SHP77 treated with DMSO at 0.1 percent for 48 hours (cell line): ENCODE data around the gene GLP1R.

Source experiments
- DNase-seq: peaks from one replicate; lab custom pipeline; 2025; lab: John Stamatoyannopoulos, UW

Gene GLP1R

GRCh38 chr6:39048481-39049399 lies at the start of gene GLP1R:
Gene GLP1R (plus strand): TSS chr6:39048781. CDS start chr6:39048841, 60 bp downstream.
- DNase-seq, result no peak

- DNase-seq, result no peak
Measured at GRCh38 chr6:39003072-39003471, 45.5 kb upstream of the GLP1R start.

- no peak for DNase-seq
Measured at GRCh38 chr6:39003492-39003891, 45.1 kb upstream of the GLP1R start.

- no peak for DNase-seq
Measured at GRCh38 chr6:39004801-39005200, 43.8 kb upstream of the GLP1R start.

- peak; percentile 37 for DNase-seq
Measured at GRCh38 chr6:39005774-39006173, 42.8 kb upstream of the GLP1R start.

GRCh38 chr6:39007575-39007974 lies 41.0 kb upstream of the GLP1R start:
- DNase-seq, result no peak

- DNase-seq, result no peak
Measured at GRCh38 chr6:39008737-39009136, 39.8 kb upstream of the GLP1R start.

- DNase-seq, result no peak
Measured at GRCh38 chr6:39009476-39009875, 39.1 kb upstream of the GLP1R start.

- DNase-seq, result no peak
Measured at GRCh38 chr6:39016839-39017546, 31.6 kb upstream of the GLP1R start.

GRCh38 chr6:39017547-39017880 lies 31.1 kb upstream of the GLP1R start:
- no peak for DNase-seq

GRCh38 chr6:39018103-39018502 lies 30.5 kb upstream of the GLP1R start:
- no peak for DNase-seq

GRCh38 chr6:39020136-39020535 lies 28.4 kb upstream of the GLP1R start:
- DNase-seq, result no peak

GRCh38 chr6:39021041-39021440 lies 27.5 kb upstream of the GLP1R start:
- no peak for DNase-seq

GRCh38 chr6:39021779-39022178 lies 26.8 kb upstream of the GLP1R start:
- DNase-seq, result no peak

GRCh38 chr6:39026175-39026574 lies 22.4 kb upstream of the GLP1R start:
- no peak for DNase-seq

- no peak for DNase-seq
Measured at GRCh38 chr6:39029156-39030011, 19.2 kb upstream of the GLP1R start.

GRCh38 chr6:39035681-39036080 lies 12.9 kb upstream of the GLP1R start:
- no peak for DNase-seq

- no peak for DNase-seq
Measured at GRCh38 chr6:39037082-39037508, 11.5 kb upstream of the GLP1R start.

GRCh38 chr6:39037707-39038106 lies 10.9 kb upstream of the GLP1R start:
- no peak for DNase-seq

GRCh38 chr6:39040080-39040673 lies 8.4 kb upstream of the GLP1R start:
- no peak for DNase-seq

GRCh38 chr6:39041072-39041471 lies 7.5 kb upstream of the GLP1R start:
- DNase-seq, result no peak

GRCh38 chr6:39043776-39044175 lies 4.8 kb upstream of the GLP1R start:
- no peak for DNase-seq
